Kidney (tissue), 14 donors: ENCODE measurements around the gene PPM1E. TPM values are rescaled to one million over a fixed set of nuclear protein-coding genes. Genes with fewer than 3 reads are reported as not detected.

ENCODE experiments used
- DNase-seq, 5 donors: peaks; one replicate each; pipeline ENCODE4 v3.0.0-alpha.2; 2013 to 2020
- FAIRE-seq: peaks from 2 replicates; lab custom pipeline; 2012; peaks lifted over from hg19 to GRCh38; lab: Jason Lieb, UNC
- H3K27ac ChIP-seq, 2 donors: one replicate each; pipeline ENCODE4 v1.7.0; 2013; ENCODE audit warnings: low read depth in 2 of 2, low read length in 2 of 2, inconsistent platforms in 1 of 2
- H3K27me3 ChIP-seq: one replicate; pipeline ENCODE4 v1.7.1; 2013; ENCODE audit warnings: low read length, inconsistent platforms; ENCODE audit not compliant: control insufficient read depth, insufficient read depth
- H3K36me3 ChIP-seq, 3 donors: one replicate each; pipeline versions ENCODE4 v1.7.0 to v1.7.1; 2013; ENCODE audit warnings: low read length in 3 of 3, control low read depth in 1 of 3, inconsistent platforms in 1 of 3; ENCODE audit not compliant: insufficient read depth in 3 of 3, control insufficient read depth in 2 of 3
- H3K4me1 ChIP-seq, 3 donors: one replicate each; pipeline versions ENCODE4 v1.7.0 to v1.7.1; 2013; ENCODE audit warnings: low read length in 3 of 3, inconsistent platforms in 1 of 3, low read depth in 1 of 3; ENCODE audit not compliant: control insufficient read depth in 2 of 3, insufficient read depth in 2 of 3
- H3K4me3 ChIP-seq, 3 donors: one replicate each; pipeline versions ENCODE4 v1.7.0 to v1.8.1; 2013; ENCODE audit warnings: low read length in 3 of 3, control low read depth in 1 of 3, inconsistent platforms in 1 of 3
- H3K9ac ChIP-seq, 3 donors: one replicate each; pipeline versions ENCODE4 v1.7.0 to v1.7.1; 2013; ENCODE audit warnings: low read length in 3 of 3, control low read depth in 1 of 3, inconsistent platforms in 1 of 3
- H3K9me3 ChIP-seq, 3 donors: one replicate each; pipeline versions ENCODE4 v1.7.0 to v1.7.1; 2013; ENCODE audit warnings: low read length in 3 of 3, control low read depth in 1 of 3, inconsistent platforms in 1 of 3; ENCODE audit not compliant: control insufficient read depth in 2 of 3, insufficient read depth in 1 of 3
- intact Hi-C: fragments of 100-400 bp; cut with DNase I; formaldehyde crosslinking; loops from one replicate; pipeline ENCODE4 v1.11.1; 2022
- polyA plus RNA-seq: library from polyadenylated mRNA; stranded (reverse); fragments of 350-450 nt; fragmentation: Illumina TruSeq; extraction: RNeasy Lipid Tissue Mini Kit (QIAGEN cat#74804); gene quantifications from one replicate; pipeline ENCODE4 v1.2.3, GENCODE V29; 2014; ENCODE audit warnings: low read depth, low replicate concordance; ENCODE audit not compliant: insufficient read depth
- total RNA-seq: library from RNA; stranded (reverse); fragmentation: NEBNext Ultra II Directional; extraction: Animal tissue kit (Norgen Biotek cat#: 25700); gene quantifications from one replicate; pipeline ENCODE4 v1.2.1, GENCODE V29; 2021
- TF ChIP-seq, protein P1 (sequence below): IDR thresholded peaks from 3 replicates; pipeline ENCODE4 v1.5.1; 2012; ENCODE audit warnings: mild to moderate bottlenecking, moderate library complexity, borderline replicate concordance; ENCODE audit not compliant: insufficient read depth; ENCODE audit errors: extremely low read depth
- donor health status: control.
- donor health status: control.
- donor health status: control.
- donor health status: control.
- donor health status: control.
- donor health status: DM: yes; HTN: yes; CAD: no.
- donor health status: Normal renal cell carcinoma (clear cell type).

PPM1E gene
- total and polyA plus RNA-seq, 2 donors from 2014 or later, result 0.47 to 0.82 TPM

DNA sequence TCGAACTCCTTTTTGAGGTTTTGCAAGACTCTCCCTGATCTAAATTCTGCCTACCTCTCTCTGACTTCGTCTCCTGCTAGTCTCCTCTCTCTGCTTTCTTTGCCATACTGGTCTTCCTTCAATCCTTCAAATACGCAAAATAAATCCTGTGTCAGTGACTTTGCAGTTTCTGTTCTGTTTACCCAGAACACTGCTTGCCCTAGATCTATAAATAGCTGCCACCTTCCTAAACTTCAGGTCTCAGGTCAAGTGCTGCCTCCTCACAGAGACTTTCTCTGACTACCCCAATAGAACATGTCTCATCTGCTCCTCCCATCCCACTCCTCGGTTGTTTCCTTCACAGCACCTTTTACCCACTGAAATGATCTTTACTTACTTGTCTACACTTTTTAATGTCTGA, 272.1 kb downstream of the PPM1E start:
- FAIRE-seq, result no peak
- H3K4me1 ChIP-seq, result no peaks in the 10 kb centered on the region
- DNase-seq, result no peak
- intact Hi-C loops, result no loop called here
- no peak overlapping the region for H3K9ac ChIP-seq
- H3K27me3 ChIP-seq, result no peaks in the 10 kb centered on the region
- no peak overlapping the region for H3K4me3 ChIP-seq
- TF ChIP-seq, protein P1, sequence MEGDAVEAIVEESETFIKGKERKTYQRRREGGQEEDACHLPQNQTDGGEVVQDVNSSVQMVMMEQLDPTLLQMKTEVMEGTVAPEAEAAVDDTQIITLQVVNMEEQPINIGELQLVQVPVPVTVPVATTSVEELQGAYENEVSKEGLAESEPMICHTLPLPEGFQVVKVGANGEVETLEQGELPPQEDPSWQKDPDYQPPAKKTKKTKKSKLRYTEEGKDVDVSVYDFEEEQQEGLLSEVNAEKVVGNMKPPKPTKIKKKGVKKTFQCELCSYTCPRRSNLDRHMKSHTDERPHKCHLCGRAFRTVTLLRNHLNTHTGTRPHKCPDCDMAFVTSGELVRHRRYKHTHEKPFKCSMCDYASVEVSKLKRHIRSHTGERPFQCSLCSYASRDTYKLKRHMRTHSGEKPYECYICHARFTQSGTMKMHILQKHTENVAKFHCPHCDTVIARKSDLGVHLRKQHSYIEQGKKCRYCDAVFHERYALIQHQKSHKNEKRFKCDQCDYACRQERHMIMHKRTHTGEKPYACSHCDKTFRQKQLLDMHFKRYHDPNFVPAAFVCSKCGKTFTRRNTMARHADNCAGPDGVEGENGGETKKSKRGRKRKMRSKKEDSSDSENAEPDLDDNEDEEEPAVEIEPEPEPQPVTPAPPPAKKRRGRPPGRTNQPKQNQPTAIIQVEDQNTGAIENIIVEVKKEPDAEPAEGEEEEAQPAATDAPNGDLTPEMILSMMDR, result no peak
- no peaks in the 10 kb centered on the region for H3K9me3 ChIP-seq
- no peak overlapping the region for H3K27ac ChIP-seq
- H3K36me3 ChIP-seq, result peaks cover 0 to 6% (median 3%) of the 10 kb centered on the region in 3 donors

DNA sequence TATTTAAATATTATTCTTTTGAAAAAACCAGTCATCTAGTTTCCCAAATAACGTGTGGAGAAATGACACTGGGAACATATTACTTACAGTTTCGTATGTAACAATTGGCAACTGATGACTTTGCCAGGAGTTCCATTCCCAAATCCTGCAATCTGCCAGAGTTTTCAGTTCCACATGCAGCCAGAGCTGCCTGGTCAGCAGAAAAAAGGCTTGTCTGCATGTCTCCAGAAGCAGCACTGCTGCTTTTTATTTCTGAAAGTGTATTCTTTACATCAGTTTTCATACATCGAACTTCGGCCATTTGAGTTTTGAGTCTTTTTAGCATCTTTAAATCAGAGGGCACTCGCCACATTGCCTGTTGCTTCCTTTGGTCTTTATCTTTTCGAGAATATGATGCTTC, 272.7 kb downstream of the PPM1E start:
- no peak overlapping the region for H3K9ac ChIP-seq
- intact Hi-C loops, result no loop called here
- DNase-seq, result no peak

DNA sequence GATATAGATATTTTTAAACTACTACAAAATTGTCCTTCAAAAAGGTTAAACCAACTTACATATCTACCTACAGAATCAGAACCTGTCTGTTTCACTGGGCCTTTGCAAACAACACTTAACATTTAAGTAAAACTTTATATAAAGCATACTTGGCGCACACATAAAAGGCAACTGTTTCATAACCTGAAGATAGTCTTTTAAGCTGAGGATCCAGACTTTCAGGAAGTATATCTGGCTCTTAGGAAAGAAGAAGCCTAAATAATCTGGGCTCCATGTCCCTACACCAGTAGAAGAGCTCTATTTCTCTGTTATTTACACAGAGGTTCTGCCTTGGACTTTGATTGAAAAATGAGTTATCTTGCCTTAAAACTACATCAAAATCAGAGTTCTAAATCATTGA, 275.2 kb downstream of the PPM1E start:
- H3K9ac ChIP-seq, result no peak overlapping the region
- H3K9me3 ChIP-seq, result no peaks in the 10 kb centered on the region
- intact Hi-C loops, result no loop called here
- DNase-seq (no peak), FAIRE-seq (no peak)
- H3K4me1 ChIP-seq, result no peaks in the 10 kb centered on the region
- TF ChIP-seq, protein P1, result no peak
- peaks cover 0 to 6% (median 3%) of the 10 kb centered on the region in 3 donors for H3K36me3 ChIP-seq
- no peak overlapping the region for H3K27ac ChIP-seq
- no peak overlapping the region for H3K4me3 ChIP-seq
- H3K27me3 ChIP-seq, result no peaks in the 10 kb centered on the region

More for the DNA sequence above, 272.7 kb downstream of the PPM1E start:
- FAIRE-seq, result no peak
- Histone ChIP-seq H3K4me3 (no peak overlapping the region), H3K27ac (no peak overlapping the region), H3K4me1 (no peaks in the 10 kb centered on the region), H3K36me3 (peaks cover 0 to 6% (median 3%) of the 10 kb centered on the region in 3 donors), H3K9me3 (no peaks in the 10 kb centered on the region), H3K27me3 (no peaks in the 10 kb centered on the region)
- TF ChIP-seq, protein P1, result no peak

Other genes starting within 250 kb of the PPM1E start
- 42.9 TPM for gene MTMR4, start 241.2 kb upstream of the PPM1E start, total RNA-seq
- 13.3 TPM for gene MTMR4, start 241.2 kb upstream of the PPM1E start, polyA plus RNA-seq
- 0.22 TPM for gene TEX14, start 63.8 kb upstream of the PPM1E start, total RNA-seq
- gene TEX14, start 63.8 kb upstream of the PPM1E start, polyA plus RNA-seq, result 0.09 TPM
- gene RAD51C, start 63.3 kb upstream of the PPM1E start, total RNA-seq, result 20.2 TPM
- gene RAD51C, start 63.3 kb upstream of the PPM1E start, polyA plus RNA-seq, result 29.3 TPM